ENCODE results near the gene THRB.

DNA sequence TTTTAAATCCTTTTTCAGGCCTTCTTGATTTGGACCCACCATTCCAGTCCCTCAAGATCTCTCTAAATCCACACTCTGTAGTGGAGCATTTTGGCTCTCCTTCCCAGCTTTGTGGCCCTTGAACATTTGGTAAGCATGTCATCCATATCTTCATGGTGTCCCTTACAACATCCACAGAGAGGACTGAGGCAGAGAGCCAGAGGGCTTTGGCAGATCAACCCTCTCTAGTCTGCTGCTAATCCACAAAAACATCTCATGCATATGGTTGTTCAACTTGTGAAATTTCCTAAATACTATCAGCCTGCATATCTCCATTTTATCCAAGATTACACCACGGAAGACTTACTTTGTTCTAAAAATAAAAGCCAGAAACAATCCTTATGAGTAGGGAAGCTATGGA is 23.2 kb downstream of the THRB start:
- TF ChIP-seq, protein P1, sequence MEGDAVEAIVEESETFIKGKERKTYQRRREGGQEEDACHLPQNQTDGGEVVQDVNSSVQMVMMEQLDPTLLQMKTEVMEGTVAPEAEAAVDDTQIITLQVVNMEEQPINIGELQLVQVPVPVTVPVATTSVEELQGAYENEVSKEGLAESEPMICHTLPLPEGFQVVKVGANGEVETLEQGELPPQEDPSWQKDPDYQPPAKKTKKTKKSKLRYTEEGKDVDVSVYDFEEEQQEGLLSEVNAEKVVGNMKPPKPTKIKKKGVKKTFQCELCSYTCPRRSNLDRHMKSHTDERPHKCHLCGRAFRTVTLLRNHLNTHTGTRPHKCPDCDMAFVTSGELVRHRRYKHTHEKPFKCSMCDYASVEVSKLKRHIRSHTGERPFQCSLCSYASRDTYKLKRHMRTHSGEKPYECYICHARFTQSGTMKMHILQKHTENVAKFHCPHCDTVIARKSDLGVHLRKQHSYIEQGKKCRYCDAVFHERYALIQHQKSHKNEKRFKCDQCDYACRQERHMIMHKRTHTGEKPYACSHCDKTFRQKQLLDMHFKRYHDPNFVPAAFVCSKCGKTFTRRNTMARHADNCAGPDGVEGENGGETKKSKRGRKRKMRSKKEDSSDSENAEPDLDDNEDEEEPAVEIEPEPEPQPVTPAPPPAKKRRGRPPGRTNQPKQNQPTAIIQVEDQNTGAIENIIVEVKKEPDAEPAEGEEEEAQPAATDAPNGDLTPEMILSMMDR (IDR thresholded peaks at IDR 0.05), result no peak
- TF ChIP-seq NRF1 (IDR thresholded peaks at IDR 0.05; ENCODE audit: low read depth, low read length) (no peak), RCOR1 (IDR thresholded peaks at IDR 0.05; ENCODE audit: low read length) (no peak), YY1 (IDR thresholded peaks at IDR 0.05; ENCODE audit: low read depth) (no peak), ELF1 (IDR thresholded peaks at IDR 0.05) (no peak), GABPA (IDR thresholded peaks at IDR 0.05; ENCODE audit: low read depth) (no peak), SIN3A (IDR thresholded peaks at IDR 0.05; ENCODE audit: borderline replicate concordance, low read depth, low read length) (no peak), RXRA (IDR thresholded peaks at IDR 0.05; ENCODE audit: borderline replicate concordance, low read depth) (no peak)
- TF ChIP-seq, protein P2, sequence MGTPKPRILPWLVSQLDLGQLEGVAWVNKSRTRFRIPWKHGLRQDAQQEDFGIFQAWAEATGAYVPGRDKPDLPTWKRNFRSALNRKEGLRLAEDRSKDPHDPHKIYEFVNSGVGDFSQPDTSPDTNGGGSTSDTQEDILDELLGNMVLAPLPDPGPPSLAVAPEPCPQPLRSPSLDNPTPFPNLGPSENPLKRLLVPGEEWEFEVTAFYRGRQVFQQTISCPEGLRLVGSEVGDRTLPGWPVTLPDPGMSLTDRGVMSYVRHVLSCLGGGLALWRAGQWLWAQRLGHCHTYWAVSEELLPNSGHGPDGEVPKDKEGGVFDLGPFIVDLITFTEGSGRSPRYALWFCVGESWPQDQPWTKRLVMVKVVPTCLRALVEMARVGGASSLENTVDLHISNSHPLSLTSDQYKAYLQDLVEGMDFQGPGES (IDR thresholded peaks at IDR 0.05; ENCODE audit: low read depth, low read length), result no peak
- TF ChIP-seq, protein P3, sequence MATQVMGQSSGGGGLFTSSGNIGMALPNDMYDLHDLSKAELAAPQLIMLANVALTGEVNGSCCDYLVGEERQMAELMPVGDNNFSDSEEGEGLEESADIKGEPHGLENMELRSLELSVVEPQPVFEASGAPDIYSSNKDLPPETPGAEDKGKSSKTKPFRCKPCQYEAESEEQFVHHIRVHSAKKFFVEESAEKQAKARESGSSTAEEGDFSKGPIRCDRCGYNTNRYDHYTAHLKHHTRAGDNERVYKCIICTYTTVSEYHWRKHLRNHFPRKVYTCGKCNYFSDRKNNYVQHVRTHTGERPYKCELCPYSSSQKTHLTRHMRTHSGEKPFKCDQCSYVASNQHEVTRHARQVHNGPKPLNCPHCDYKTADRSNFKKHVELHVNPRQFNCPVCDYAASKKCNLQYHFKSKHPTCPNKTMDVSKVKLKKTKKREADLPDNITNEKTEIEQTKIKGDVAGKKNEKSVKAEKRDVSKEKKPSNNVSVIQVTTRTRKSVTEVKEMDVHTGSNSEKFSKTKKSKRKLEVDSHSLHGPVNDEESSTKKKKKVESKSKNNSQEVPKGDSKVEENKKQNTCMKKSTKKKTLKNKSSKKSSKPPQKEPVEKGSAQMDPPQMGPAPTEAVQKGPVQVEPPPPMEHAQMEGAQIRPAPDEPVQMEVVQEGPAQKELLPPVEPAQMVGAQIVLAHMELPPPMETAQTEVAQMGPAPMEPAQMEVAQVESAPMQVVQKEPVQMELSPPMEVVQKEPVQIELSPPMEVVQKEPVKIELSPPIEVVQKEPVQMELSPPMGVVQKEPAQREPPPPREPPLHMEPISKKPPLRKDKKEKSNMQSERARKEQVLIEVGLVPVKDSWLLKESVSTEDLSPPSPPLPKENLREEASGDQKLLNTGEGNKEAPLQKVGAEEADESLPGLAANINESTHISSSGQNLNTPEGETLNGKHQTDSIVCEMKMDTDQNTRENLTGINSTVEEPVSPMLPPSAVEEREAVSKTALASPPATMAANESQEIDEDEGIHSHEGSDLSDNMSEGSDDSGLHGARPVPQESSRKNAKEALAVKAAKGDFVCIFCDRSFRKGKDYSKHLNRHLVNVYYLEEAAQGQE (IDR thresholded peaks at IDR 0.05; ENCODE audit: low read depth, low read length), result no peak
- TF ChIP-seq, protein P4, sequence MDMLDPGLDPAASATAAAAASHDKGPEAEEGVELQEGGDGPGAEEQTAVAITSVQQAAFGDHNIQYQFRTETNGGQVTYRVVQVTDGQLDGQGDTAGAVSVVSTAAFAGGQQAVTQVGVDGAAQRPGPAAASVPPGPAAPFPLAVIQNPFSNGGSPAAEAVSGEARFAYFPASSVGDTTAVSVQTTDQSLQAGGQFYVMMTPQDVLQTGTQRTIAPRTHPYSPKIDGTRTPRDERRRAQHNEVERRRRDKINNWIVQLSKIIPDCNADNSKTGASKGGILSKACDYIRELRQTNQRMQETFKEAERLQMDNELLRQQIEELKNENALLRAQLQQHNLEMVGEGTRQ (IDR thresholded peaks at IDR 0.05; ENCODE audit: borderline replicate concordance, low read depth, low read length), result no peak
